Measurements from ENCODE around the gene ADARB1.

Gene ADARB1

GRCh38 chr21:45154511-45155508, 80.4 kb downstream of the ADARB1 start:
- no peak overlapping the region for H3K27ac ChIP-seq
- no peak for TF ChIP-seq CTCF (conservative IDR thresholded peaks at IDR 0.05)
- TF ChIP-seq ZFX (IDR thresholded peaks at IDR 0.05): no peak

GRCh38 chr21:45155910-45156309, 81.5 kb downstream of the ADARB1 start:
- H3K27ac ChIP-seq: no peak overlapping the region
- TF ChIP-seq CTCF (conservative IDR thresholded peaks at IDR 0.05) (no peak), ZFX (IDR thresholded peaks at IDR 0.05) (no peak)

- H3K27ac ChIP-seq: no peak overlapping the region
- no peak for TF ChIP-seq CTCF (conservative IDR thresholded peaks at IDR 0.05)
- no peak for TF ChIP-seq ZFX (IDR thresholded peaks at IDR 0.05)
These were observed 82.1 kb downstream of the ADARB1 start for GRCh38 chr21:45156459-45156858.

- TF ChIP-seq ZFX (IDR thresholded peaks at IDR 0.05) (no peak), CTCF (conservative IDR thresholded peaks at IDR 0.05) (no peak)
- no peak overlapping the region for H3K27ac ChIP-seq
These were observed 83.6 kb downstream of the ADARB1 start for GRCh38 chr21:45157932-45158331.

GRCh38 chr21:45158491-45159423, 84.4 kb downstream of the ADARB1 start:
- H3K27ac ChIP-seq: no peak overlapping the region
- TF ChIP-seq ZFX (IDR thresholded peaks at IDR 0.05) (no peak), CTCF (conservative IDR thresholded peaks at IDR 0.05) (no peak)

- no peak for TF ChIP-seq ZFX (IDR thresholded peaks at IDR 0.05)
- no peak overlapping the region for H3K27ac ChIP-seq
These were observed 85.8 kb downstream of the ADARB1 start for GRCh38 chr21:45160198-45160597.

GRCh38 chr21:45161038-45161945, 86.9 kb downstream of the ADARB1 start:
- no peak overlapping the region; the same call in 1 of the 2 replicates for H3K27ac ChIP-seq
- no peak for TF ChIP-seq CTCF (conservative IDR thresholded peaks at IDR 0.05)
- TF ChIP-seq ZFX (IDR thresholded peaks at IDR 0.05): no peak

Data from C4-2B (cell line).